ENCODE measurements around the gene STK10. TPM values are rescaled to one million over a fixed set of nuclear protein-coding genes. Genes with fewer than 3 reads are reported as not detected.

The STK10 gene
- total RNA-seq, 1 experiment from 2014 or later: 22.9 TPM

GRCh38 chr5:172213126-172213525, 25.1 kb upstream of the STK10 start:
- ChIA-PET CTCF (no interaction called here), POLR2A (no interaction called here), RAD21 (ENCODE audit: low non-redundant PET in 1 of 2, low total read pairs in 2 of 2, uncharacterized antibody in 2 of 2, unreplicated experiment in 2 of 2) (no interaction called here)
- H3K4me2 ChIP-seq (ENCODE audit: low read length): no peak overlapping the region
- no peaks in the 10 kb centered on the region for H4K20me1 ChIP-seq (ENCODE audit: insufficient read depth)
- H3K27me3 ChIP-seq (ENCODE audit: insufficient read depth, low read length): no peaks in the 10 kb centered on the region
- TF ChIP-seq SP1 (IDR thresholded peaks at IDR 0.05; ENCODE audit: low read depth) (no peak), EZH2 (IDR thresholded peaks at IDR 0.05) (no peak), POLR2AphosphoS5 (IDR thresholded peaks at IDR 0.05; ENCODE audit: low read depth, low read length) (no peak), RAD21 (IDR thresholded peaks at IDR 0.05; ENCODE audit: low read depth) (no peak), SIN3A (IDR thresholded peaks at IDR 0.05; ENCODE audit: low read depth) (no peak)
- TF ChIP-seq, protein P1, sequence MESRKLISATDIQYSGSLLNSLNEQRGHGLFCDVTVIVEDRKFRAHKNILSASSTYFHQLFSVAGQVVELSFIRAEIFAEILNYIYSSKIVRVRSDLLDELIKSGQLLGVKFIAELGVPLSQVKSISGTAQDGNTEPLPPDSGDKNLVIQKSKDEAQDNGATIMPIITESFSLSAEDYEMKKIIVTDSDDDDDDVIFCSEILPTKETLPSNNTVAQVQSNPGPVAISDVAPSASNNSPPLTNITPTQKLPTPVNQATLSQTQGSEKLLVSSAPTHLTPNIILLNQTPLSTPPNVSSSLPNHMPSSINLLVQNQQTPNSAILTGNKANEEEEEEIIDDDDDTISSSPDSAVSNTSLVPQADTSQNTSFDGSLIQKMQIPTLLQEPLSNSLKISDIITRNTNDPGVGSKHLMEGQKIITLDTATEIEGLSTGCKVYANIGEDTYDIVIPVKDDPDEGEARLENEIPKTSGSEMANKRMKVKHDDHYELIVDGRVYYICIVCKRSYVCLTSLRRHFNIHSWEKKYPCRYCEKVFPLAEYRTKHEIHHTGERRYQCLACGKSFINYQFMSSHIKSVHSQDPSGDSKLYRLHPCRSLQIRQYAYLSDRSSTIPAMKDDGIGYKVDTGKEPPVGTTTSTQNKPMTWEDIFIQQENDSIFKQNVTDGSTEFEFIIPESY (IDR thresholded peaks at IDR 0.05; ENCODE audit: extremely low read depth, insufficient replicate concordance, low read length): no peak
- no peak overlapping the region for H3K4me3 ChIP-seq (replicated peaks in 1 of 2; ENCODE audit: low read depth in 1 of 2, low read length in 2 of 2)
- H3K79me2 ChIP-seq (ENCODE audit: insufficient read depth, low read length): no peaks in the 10 kb centered on the region
- no peaks in the 10 kb centered on the region for H3K9me3 ChIP-seq (ENCODE audit: control insufficient read depth in 1 of 2, insufficient read depth in 1 of 2, low read depth in 1 of 2, low read length in 2 of 2)
- no peak overlapping the region for H3K9ac ChIP-seq (ENCODE audit: low read length)
- no peak overlapping the region for H2AFZ ChIP-seq (ENCODE audit: low read depth, low read length, poor library complexity, severe bottlenecking)
- DNase-seq (ENCODE audit: low read depth, low spot score) (no peak), ATAC-seq (no peak)
- H3K36me3 ChIP-seq (ENCODE audit: control insufficient read depth in 1 of 2, insufficient read depth in 2 of 2, low read length in 2 of 2): peaks cover 5 to 10% of the 10 kb centered on the region in 2 experiments; a peak in 2 of 4 replicates
- H3K9me2 ChIP-seq (ENCODE audit: insufficient read depth): no peaks in the 10 kb centered on the region
- no peak overlapping the region for H3K27ac ChIP-seq (ENCODE audit: low read depth, low read length)
- 0 out of 4 replicates have a peak, but pooled peaks cover 0 to 7% of the 10 kb centered on the region in 2 experiments for H3K4me1 ChIP-seq (ENCODE audit: control insufficient read depth in 1 of 2, insufficient read depth in 2 of 2, low read length in 2 of 2)
- intact Hi-C loops (cut with micrococcal nuclease): no loop called here
- BruUV-seq (replicated peaks): no TSS peak

GRCh38 chr5:172211676-172212075, 23.7 kb upstream of the STK10 start:
- H3K4me1 ChIP-seq (ENCODE audit: control insufficient read depth in 1 of 2, insufficient read depth in 2 of 2, low read length in 2 of 2): 0 out of 4 replicates have a peak, but pooled peaks cover 0 to 3% of the 10 kb centered on the region in 2 experiments
- no peak overlapping the region for H3K9ac ChIP-seq (ENCODE audit: low read length)
- H2AFZ ChIP-seq (ENCODE audit: low read depth, low read length, poor library complexity, severe bottlenecking): no peak overlapping the region
- intact Hi-C loops (cut with micrococcal nuclease): no loop called here
- H3K27me3 ChIP-seq (ENCODE audit: insufficient read depth, low read length): no peaks in the 10 kb centered on the region
- no peak overlapping the region for H3K4me3 ChIP-seq (replicated peaks in 1 of 2; ENCODE audit: low read depth in 1 of 2, low read length in 2 of 2)
- ATAC-seq (no peak), DNase-seq (ENCODE audit: low read depth, low spot score) (no peak)
- CTCF ChIA-PET: no interaction called here
- no peak overlapping the region for H3K27ac ChIP-seq (ENCODE audit: low read depth, low read length)
- H3K79me2 ChIP-seq (ENCODE audit: insufficient read depth, low read length): no peaks in the 10 kb centered on the region
- RAD21 ChIA-PET (ENCODE audit: low non-redundant PET in 1 of 2, low total read pairs in 2 of 2, uncharacterized antibody in 2 of 2, unreplicated experiment in 2 of 2): no interaction called here
- H3K4me2 ChIP-seq (ENCODE audit: low read length): no peak overlapping the region
- BruUV-seq (replicated peaks): no TSS peak
- H3K9me2 ChIP-seq (ENCODE audit: insufficient read depth): no peaks in the 10 kb centered on the region
- H3K36me3 ChIP-seq (ENCODE audit: control insufficient read depth in 1 of 2, insufficient read depth in 2 of 2, low read length in 2 of 2): peaks cover 5 to 10% of the 10 kb centered on the region in 2 experiments; a peak in 2 of 4 replicates
- no peak for TF ChIP-seq SP1 (IDR thresholded peaks at IDR 0.05; ENCODE audit: low read depth)
- no peak for TF ChIP-seq EZH2phosphoT487 (IDR thresholded peaks at IDR 0.05; ENCODE audit: borderline replicate concordance)
- TF ChIP-seq CEBPB (IDR thresholded peaks at IDR 0.05; ENCODE audit: low read depth): no peak
- TF ChIP-seq ELF1 (IDR thresholded peaks at IDR 0.05; ENCODE audit: borderline replicate concordance, low read depth): no peak
- TF ChIP-seq, protein P2, sequence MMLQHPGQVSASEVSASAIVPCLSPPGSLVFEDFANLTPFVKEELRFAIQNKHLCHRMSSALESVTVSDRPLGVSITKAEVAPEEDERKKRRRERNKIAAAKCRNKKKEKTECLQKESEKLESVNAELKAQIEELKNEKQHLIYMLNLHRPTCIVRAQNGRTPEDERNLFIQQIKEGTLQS (IDR thresholded peaks at IDR 0.05): no peak
- no peak for TF ChIP-seq JUND (IDR thresholded peaks at IDR 0.05)
- no peak for TF ChIP-seq ZNF274 (IDR thresholded peaks at IDR 0.05; ENCODE audit: low read depth, low read length)
- TF ChIP-seq ZFX (IDR thresholded peaks at IDR 0.05): no peak
- no peak for TF ChIP-seq TCF7L2 (IDR thresholded peaks at IDR 0.05; ENCODE audit: borderline replicate concordance, extremely low read depth, insufficient read depth, insufficient read length)
- no peak for TF ChIP-seq RAD21 (IDR thresholded peaks at IDR 0.05; ENCODE audit: low read depth)
- TF ChIP-seq CBX3 (IDR thresholded peaks at IDR 0.05; ENCODE audit: low read depth): no peak
- TF ChIP-seq CTCF (IDR thresholded peaks at IDR 0.05 in 2 of 3, conservative IDR thresholded peaks at IDR 0.05 in 1 of 3; ENCODE audit: borderline replicate concordance in 1 of 3, insufficient read depth in 1 of 3, low read depth in 2 of 3, low read length in 2 of 3): no peak
- TF ChIP-seq POLR2A (IDR thresholded peaks at IDR 0.05; ENCODE audit: borderline replicate concordance, extremely low read depth, insufficient read depth, insufficient read length): no peak
- no peak for TF ChIP-seq SRF (IDR thresholded peaks at IDR 0.05; ENCODE audit: low read depth)
- no peaks in the 10 kb centered on the region for H3K9me3 ChIP-seq (ENCODE audit: control insufficient read depth in 1 of 2, insufficient read depth in 1 of 2, low read depth in 1 of 2, low read length in 2 of 2)
- POLR2A ChIA-PET: no interaction called here
- H4K20me1 ChIP-seq (ENCODE audit: insufficient read depth): no peaks in the 10 kb centered on the region
